GM19238 (cell line): ENCODE measurements around the gene RGL1.

ENCODE experiments used
- DNase-seq: peaks from one replicate; pipeline ENCODE4 v3.0.0; 2011; ENCODE audit warnings: low spot score; ENCODE audit not compliant: insufficient read length

The RGL1 gene

DNA sequence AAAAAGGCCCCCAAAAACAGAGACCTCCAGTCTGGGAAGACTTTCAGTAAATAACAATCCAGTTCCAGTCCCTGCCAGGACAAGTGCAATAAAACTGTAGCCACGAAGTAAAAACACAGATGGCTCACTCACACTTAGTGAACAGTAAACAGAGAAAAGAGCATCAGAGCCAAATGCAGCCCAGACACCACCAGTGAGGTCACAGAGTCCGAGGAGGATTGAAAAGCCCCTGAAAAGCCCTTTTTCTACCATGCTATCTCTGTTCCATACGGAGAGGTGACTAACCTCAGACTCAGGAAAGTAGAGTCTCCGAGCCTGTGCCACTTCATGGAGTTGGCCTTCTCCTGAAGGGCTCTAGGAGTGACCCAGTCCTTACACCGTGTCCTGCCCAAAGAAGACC is 148.1 kb downstream of the RGL1 start:
- DNase-seq, result no peak

DNA sequence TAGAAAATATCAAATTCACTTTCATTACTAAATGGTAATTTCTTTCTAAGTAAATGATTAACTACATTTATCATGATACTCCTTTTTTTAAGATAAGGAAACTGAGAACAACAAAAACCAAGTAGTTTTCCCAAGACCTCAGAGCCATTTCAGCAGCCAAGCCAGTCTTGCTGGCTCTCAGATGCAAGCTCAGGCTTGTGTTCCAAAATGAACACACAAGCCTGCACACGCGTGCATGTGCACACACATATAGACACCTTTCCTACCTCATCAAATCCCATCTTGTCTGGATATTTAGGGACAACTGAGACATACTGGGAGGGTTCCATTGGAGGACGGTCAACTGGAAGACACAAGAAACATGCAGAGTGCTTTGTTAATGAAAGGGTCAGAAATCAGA is 149.6 kb downstream of the RGL1 start:
- DNase-seq, result no peak

DNA sequence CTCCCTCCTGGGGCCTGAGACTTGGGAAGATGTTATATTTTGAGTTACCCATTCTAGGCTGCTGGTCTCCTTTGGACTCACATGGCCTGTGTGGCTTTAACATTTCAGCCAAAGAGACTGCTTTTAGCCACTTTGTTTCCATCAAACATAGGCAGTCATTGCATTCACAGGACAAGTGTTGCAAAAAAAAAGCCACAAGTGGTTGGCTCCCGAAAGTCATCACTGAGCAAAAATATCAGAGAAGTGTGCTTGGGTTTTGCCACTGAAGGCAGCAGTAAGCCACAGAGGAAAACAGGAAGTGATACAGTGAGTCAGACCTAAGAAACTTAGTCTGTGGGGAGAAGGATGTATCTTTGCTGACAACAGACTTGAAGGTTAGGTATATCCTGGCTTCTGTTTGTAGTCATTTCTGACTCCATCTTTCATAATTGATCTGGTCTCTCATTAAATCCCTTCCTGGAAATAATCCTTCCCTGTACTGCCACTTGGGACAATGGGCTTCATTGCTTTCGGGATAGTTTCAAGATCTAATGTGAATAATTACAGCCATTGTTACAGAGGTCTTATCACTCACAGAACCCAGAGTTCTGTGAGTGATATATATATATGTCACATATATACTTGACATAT is 151.8 kb downstream of the RGL1 start:
- peak; percentile 61 for DNase-seq

DNA sequence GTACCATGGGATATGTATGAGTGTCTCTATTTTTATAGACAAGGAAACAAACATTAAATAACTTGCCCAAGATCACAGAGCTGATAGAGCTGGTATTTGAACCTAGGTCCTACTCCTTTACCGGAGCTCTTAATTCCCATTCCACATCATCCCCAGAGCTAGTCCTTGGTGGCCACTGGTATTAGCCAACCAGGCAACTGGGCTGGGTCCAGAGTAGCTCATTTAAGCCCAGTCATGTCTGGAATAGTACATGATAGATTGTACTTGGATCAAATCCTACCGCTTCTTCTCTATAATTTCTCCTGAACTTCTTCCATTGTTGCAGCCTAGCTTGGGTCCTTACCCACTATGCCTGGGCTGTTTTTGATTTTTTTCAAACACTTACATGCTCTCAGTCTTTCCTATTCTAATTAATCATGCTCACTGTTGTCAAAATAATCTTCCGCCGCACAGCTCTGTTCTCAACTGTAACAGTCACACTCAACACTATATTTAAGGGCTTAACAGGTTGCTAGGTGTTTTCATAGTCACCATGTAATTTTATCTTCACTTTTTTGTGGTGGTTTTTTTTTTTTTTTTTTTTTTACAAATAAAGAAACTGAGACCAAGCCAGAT is 152.4 kb downstream of the RGL1 start:
- DNase-seq, result no peak

DNA sequence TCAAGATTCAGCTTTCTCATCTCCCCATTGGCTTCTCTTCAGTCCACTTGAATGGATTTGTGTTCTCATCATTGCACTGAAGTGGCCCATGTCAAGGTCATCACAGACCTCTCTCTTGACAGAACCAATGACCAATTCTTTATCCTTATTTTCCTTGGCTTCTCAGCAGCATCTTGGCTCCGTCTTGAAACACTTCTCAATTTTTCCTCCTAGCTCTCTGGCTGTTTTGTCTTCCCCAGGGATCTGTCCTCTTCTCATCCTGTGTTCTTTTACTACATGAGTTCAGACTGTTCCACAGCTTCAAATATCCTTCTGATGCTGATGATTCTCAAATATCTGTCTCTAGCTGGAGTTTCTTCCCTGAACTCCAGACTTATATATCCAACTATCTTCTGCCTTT is 154.0 kb downstream of the RGL1 start:
- DNase-seq, result no peak

DNA sequence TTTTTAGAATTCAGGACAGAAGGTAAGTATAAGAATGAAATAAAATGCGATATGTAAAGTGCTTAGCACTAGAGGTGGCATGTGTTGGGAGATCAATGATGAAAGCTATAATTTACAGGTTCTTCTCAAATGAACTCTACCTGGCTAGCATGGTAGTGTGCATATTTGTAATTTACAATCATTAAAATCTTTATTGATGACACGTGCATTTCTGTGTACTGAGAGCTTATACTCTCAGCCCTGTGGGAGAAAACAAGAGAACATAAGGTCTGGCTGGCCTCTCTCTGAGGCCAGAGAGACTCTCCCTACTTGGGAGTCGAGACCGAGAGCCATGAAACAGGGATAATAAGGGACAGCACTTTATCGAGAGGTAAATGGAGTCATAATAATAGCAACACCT is 156.2 kb downstream of the RGL1 start:
- no peak for DNase-seq

DNA sequence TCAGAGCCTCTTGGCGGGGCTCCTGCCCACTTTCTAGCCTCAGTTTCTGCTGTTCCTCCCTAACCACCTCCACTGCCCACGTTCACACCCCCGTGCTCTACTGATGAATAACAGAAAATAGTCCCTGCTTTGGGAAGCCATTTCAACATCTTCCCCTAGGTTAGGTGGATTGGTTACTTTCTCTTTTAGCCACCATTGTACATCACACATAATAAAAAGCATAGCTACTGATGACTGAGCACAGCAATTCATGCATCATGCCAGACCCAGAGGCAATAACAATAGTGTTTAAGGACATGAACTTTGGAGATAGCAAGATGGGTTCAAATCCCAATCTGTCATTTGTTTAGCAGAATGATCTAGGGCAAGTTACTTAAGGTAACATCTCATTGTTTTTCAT is 158.0 kb downstream of the RGL1 start:
- no peak for DNase-seq

DNA sequence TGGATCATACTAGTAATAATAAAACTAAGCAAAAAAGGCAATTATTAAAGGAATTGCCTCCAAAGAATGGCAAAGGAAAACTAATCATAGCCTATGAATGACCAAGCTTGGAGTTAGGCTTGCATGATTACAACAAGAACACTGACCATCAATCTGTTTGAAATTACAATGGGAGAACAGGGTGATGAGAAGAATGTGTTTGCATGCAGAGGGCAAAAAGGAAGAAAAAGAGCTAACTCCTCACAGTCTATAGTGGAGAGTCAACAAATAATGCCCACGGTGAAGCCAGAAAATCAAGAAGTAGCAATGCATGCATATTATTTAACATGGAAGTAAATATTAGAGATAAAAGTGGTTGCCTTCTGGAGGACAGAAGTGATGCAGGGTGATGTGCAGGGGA is 160.8 kb downstream of the RGL1 start:
- DNase-seq, result no peak

DNA sequence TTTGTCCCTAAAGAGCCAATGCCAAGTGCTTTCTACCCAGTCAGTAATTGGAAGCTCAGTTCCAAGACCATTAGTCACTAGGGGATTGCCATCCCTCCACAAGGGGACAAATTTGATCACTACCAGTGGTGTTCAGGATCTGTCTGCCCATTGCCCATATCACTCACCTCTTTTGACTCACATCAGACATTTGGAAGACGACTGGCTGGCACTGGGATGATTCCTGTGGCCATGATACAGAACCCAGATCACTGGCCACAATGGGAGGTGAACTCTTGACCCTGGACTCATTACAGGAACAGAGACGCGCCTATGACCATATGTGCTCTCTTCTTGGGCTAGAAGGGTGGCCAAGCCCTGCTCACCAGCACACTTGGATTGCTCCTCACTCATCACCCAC is 161.6 kb downstream of the RGL1 start:
- DNase-seq, result no peak

DNA sequence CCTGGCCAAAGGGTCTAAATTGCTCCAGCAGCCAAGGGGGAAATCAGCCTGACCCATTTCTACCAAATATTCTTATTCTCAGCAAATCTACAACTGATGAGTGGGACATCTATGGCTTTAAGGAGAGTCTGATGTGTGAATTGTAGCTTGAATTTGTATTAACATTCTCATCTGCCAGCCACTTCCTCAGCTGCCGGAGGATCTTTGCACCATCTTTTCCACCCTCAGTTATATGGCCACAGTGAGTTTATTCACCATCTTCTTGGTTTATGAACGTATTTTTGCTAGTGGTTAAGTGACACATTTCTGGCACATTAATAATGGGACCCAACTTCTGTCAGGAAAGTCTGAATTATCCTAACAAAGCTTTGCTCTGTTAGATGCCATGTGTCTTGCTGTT is 163.0 kb downstream of the RGL1 start:
- DNase-seq, result no peak

DNA sequence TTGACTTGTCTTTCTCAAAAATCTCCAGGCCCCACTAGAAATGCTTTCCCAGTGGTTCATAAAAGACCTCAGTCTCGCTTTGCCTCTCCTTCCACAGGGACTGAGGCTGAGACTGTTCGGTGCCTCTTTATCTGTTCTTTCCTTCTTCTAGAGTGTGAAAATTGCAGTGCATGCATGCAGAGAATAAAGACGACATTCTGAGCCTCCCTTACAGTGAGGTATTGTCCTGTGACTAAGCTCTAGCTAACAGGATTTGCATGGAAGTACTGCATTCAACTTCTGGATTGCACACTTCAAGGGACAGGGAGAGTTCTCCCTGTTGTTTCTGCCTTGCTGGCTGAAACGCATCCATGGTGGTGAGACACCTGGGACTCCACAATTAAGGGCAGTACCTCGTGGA is 163.5 kb downstream of the RGL1 start:
- DNase-seq, result no peak

DNA sequence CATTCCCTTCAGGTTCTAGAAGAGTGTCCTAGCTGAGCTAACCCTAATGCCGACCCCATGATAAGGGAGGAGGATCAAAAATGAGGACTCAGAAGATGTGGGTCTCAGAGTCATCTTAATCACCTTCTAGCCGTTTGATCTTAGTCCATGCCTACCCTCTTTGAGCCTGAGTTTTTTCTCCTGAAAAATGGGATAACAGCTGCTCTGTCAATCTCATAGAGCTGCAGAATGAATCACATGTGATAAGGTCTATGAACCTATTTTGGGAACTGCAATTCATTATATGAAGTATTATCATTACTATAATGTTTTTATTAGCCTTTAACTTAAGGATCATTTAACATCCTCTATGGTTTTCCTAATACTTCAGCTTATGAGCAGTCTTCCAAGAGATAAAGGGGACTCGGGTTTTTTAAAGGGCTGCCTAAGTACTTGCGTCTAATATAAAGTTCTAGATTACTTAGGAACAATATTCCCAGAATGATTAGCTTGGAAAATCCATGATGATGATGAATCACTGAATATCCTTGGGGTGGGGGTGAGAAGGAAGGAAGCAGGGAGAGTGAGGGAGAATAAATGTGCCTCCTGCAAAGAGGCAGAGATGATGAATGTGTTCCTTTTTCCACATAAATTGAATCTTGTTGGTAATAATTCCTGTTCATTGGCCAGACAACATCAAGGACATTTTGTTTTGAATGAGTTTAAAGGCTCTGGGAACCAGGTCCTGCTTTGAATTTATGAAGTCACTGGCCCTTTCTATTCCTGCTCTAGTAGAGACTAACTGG is 165.8 kb downstream of the RGL1 start:
- no peak for DNase-seq

DNA sequence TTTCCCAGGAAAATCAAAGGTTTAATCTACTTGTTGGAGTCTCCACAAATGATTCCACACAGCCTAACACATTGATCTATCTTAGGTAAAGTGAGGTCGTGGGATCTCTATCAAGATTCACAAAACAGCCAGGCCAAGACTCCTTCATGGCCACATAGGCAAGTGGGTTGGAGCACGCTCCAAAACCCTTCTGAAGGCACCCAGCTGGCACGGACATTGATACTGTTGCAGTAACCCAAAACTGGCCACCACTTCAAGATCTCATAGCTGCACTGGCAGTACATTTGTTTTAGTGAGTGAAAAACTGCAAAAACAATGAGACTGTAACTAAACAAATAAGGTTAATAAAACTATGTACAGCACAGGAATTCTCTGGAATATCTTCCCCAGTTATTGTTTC is 170.7 kb downstream of the RGL1 start:
- no peak for DNase-seq

DNA sequence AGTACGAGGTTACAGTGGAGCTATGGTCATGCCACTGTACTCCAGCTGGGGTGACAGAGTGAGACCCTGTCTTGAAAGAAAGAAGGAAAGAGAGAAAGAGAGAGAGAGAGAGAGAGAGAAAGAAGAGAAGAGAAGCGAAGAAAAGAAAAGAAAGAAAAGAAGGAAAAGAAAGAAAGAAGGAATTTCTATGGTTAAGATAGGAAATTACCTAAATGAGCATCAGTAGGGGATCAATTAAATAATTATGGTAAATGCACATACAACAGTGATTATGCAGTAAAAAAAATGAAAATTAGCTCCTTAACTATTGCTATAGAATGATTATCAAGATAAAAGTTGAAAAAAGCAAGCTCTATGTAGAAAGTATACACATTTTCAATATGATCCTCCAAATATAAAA is 172.8 kb downstream of the RGL1 start:
- no peak for DNase-seq
